Thoracic aorta (tissue), 2 donors: ENCODE results near the gene MYO3B. TPM values are rescaled to one million over a fixed set of nuclear protein-coding genes. Genes with fewer than 3 reads are reported as not detected.

Experiments
- ATAC-seq: fragments of 150-250 bp; one replicate; pipeline ENCODE4 v1.8.0; 2017; ENCODE audit warnings: low read depth; ENCODE audit not compliant: insufficient number of reproducible peaks, low FRiP score
- DNase-seq: peaks from one replicate; pipeline ENCODE4 v3.0.0-alpha.2; 2020; ENCODE audit warnings: low spot score
- H3K27ac ChIP-seq, 2 donors: fragments of 200-600 bp; sonication (generic); 1 replicate in 1 of 2; 2 replicates in 1 of 2; pipeline ENCODE4 v1.5.1; 2016; ENCODE audit warnings: mild to moderate bottlenecking in 2 of 2, moderate library complexity in 2 of 2
- H3K27me3 ChIP-seq: fragments of 200-600 bp; sonication (generic); replicated peaks from 2 replicates; pipeline ENCODE4 v1.6.0; 2016; ENCODE audit warnings: mild to moderate bottlenecking; ENCODE audit not compliant: insufficient read depth
- H3K36me3 ChIP-seq: fragments of 200-600 bp; sonication (generic); one replicate; pipeline ENCODE4 v1.5.1; 2016
- H3K4me1 ChIP-seq, 2 donors: fragments of 200-600 bp; sonication (generic); 1 replicate in 1 of 2; 2 replicates in 1 of 2; pipeline versions ENCODE4 v1.5.1 to v1.6.0; 2016; ENCODE audit warnings: low read depth in 2 of 2, mild to moderate bottlenecking in 1 of 2; ENCODE audit not compliant: control insufficient read depth in 1 of 2
- H3K4me3 ChIP-seq: fragments of 200-600 bp; sonication (generic); 2 replicates; pipeline ENCODE4 v1.5.1; 2016; ENCODE audit warnings: mild to moderate bottlenecking
- H3K9me3 ChIP-seq: fragments of 200-600 bp; sonication (generic); 2 replicates; pipeline ENCODE4 v1.5.1; 2016
- total RNA-seq, 2 donors: library from RNA; depleted of rRNA; stranded (reverse); fragments of >200 nt; gene quantifications; one replicate each; pipeline versions ENCODE4 v1.1.0 to v1.2.3, GENCODE V29; 2016
- TF ChIP-seq, protein P1 (sequence below): fragments of 200-600 bp; sonication (generic); IDR thresholded peaks from one replicate; pipeline ENCODE4 v1.5.1; 2019; ENCODE audit warnings: antibody characterized with exemption

MYO3B gene
- total RNA-seq, 2 donors from 2014 or later: not detected

DNA sequence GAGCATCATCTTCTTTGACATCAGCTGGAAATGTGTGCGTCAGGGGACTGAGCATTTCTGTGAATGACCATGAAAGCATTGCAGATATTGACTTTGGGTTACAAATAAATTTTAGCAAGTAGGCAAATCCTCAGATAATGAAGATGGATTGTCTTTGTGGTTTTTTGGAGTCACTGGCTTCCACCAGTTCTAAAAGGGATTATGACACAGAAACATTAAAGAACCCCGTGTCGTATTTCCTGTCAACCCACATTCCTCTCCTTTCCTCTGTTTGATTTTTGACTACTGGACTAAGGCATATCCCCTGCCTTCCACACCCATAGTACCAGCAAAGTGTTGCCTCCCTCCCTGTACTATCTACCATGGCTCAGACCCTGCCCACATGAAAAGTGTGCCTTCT is 268.1 kb downstream of the MYO3B start:
- TF ChIP-seq, protein P1, sequence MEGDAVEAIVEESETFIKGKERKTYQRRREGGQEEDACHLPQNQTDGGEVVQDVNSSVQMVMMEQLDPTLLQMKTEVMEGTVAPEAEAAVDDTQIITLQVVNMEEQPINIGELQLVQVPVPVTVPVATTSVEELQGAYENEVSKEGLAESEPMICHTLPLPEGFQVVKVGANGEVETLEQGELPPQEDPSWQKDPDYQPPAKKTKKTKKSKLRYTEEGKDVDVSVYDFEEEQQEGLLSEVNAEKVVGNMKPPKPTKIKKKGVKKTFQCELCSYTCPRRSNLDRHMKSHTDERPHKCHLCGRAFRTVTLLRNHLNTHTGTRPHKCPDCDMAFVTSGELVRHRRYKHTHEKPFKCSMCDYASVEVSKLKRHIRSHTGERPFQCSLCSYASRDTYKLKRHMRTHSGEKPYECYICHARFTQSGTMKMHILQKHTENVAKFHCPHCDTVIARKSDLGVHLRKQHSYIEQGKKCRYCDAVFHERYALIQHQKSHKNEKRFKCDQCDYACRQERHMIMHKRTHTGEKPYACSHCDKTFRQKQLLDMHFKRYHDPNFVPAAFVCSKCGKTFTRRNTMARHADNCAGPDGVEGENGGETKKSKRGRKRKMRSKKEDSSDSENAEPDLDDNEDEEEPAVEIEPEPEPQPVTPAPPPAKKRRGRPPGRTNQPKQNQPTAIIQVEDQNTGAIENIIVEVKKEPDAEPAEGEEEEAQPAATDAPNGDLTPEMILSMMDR: no peak
- Histone ChIP-seq H3K27me3 (no peaks in the 10 kb centered on the region), H3K27ac (no peak overlapping the region), H3K4me1 (no peaks in the 10 kb centered on the region), H3K9me3 (no peaks in the 10 kb centered on the region), H3K4me3 (no peak overlapping the region), H3K36me3 (no peaks in the 10 kb centered on the region)
- DNase-seq (no peak), ATAC-seq (no peak)

DNA sequence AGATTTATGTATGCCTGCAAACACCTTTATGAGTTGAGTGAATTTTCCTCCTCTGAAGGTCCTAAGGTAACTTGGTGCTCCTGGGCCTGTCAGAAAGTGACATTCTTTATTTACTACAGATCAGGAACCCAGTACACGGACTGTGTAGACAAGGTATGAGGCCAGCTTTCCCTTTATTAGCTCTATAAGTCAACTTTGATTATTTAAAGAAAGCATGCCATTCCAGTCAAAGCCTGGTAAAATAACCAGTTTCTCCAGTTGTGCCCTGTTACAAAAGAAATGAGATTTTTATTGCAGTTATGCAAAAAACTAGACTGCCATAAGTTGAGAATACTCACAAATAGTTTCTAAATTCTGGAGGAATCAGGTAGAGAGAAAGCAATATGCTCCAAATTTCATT is 271.1 kb downstream of the MYO3B start:
- H3K36me3 ChIP-seq: no peaks in the 10 kb centered on the region
- no peaks in the 10 kb centered on the region for H3K9me3 ChIP-seq
- no peak overlapping the region for H3K4me3 ChIP-seq
- H3K27ac ChIP-seq: no peak overlapping the region
- ATAC-seq (no peak), DNase-seq (no peak)
- H3K4me1 ChIP-seq: no peaks in the 10 kb centered on the region
- TF ChIP-seq, protein P1: no peak
- H3K27me3 ChIP-seq: no peaks in the 10 kb centered on the region

DNA sequence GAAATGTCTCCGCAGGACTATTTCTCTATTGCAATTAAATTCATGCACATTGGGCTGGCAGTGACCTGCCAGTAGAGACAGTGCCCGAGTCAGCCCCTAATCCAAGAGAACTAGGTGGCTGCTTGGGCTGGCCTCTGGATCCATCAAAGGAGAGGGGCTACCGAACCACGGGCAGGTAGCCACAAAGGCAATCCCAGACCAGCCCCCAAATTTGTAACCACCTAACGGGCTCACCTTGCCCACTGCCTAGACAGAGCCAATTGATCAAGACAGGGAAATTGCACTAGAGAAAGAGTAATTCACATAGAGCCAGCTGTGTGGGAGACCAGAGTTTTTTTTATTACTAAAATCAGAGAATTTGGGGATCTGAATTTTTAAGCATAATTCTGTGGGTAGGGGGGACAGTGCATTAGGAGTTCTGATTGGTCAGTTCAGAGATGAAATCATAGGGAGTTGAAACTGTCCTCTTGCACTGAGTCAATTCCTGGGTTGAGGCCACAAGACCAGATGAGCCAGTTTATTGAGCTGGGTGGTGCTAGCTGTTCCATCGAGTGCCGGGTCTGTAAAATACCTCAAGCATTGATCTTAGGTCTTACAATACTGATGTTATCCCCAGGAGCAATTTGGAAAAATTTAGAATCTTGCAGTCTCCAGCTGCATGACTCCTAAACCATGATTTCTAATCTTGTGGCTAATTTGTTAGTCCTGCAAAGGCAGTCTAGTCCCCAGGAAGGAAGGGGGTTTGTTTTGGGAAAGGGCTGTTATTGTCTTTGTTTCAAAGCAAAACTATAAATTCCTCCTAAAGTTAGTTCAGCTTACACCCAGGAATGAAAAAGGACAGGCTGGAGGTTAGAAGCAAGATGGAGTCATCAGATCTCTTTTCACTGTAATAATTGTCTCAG is 276.8 kb downstream of the MYO3B start:
- ATAC-seq: no peak
- H3K4me1 ChIP-seq: no peaks in the 10 kb centered on the region
- H3K27me3 ChIP-seq: no peaks in the 10 kb centered on the region
- no peaks in the 10 kb centered on the region for H3K9me3 ChIP-seq
- H3K4me3 ChIP-seq: no peak overlapping the region
- no peak overlapping the region for H3K27ac ChIP-seq
- no peaks in the 10 kb centered on the region for H3K36me3 ChIP-seq
- TF ChIP-seq, protein P1: no peak
- DNase-seq: no peak

DNA sequence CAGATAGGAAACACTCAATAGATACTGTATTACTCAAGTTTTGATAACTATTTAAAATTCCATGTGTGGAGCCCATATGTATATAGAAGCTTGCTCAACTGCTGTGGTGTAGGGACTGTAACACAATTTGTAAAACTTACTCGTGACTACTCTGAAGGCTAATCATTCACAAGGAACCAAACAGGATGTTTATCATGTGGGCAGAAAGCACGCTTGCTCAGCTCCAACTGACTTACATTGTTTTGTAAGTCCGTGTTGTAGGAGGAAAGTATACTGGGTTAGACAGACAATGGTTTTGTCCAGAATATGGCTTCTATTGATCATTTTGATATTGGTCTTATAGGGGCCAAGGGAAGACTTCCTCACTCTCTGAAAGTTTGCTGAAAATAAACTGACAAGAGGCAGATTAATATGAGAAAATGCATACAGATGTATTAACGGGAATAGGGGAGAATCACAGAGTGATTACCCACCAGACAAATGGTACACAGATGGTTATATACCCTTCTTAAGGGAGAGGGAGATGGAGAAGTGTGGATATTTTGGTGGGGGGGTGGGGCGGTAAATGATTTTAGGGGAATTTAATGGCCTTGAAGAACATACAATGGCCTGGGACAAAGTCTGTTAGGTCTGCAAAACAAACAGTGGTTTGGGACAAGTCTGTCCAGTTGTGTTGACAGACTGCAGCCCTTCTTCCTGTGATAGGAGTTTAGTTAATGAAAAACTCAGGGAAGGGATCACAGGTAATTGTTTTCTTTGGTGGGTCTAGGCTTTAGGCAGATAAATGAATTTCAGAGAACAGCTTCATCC is 277.9 kb downstream of the MYO3B start:
- no peaks in the 10 kb centered on the region for H3K9me3 ChIP-seq
- no peak overlapping the region for H3K27ac ChIP-seq
- no peaks in the 10 kb centered on the region for H3K27me3 ChIP-seq
- no peaks in the 10 kb centered on the region for H3K4me1 ChIP-seq
- DNase-seq (no peak), ATAC-seq (no peak)
- TF ChIP-seq, protein P1: no peak
- H3K36me3 ChIP-seq: no peaks in the 10 kb centered on the region
- no peak overlapping the region for H3K4me3 ChIP-seq

DNA sequence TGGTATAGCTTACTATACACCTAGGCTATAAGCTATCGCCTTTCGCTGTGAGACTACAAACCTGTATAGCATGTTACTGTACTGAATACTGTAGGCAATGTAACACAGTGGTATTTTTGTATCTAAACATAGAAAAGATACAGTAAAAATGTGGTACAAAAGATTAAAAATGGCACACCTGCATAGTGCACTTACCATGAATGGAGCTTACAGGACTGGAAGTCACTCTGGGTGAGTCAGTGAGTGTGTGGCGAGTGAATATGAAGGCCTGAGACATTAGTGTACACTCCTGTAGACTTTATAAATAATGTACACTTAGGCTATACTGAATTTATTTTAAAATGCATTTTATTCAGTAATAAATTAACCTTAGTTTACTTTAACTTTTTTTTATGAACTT is 279.0 kb downstream of the MYO3B start:
- H3K9me3 ChIP-seq: no peaks in the 10 kb centered on the region
- H3K27me3 ChIP-seq: no peaks in the 10 kb centered on the region
- no peaks in the 10 kb centered on the region for H3K36me3 ChIP-seq
- ATAC-seq (no peak), DNase-seq (no peak)
- H3K27ac ChIP-seq: no peak overlapping the region
- TF ChIP-seq, protein P1: no peak
- H3K4me1 ChIP-seq: no peaks in the 10 kb centered on the region
- H3K4me3 ChIP-seq: no peak overlapping the region
